ENCODE data around the gene KIF18B. TPM values are rescaled to one million over a fixed set of nuclear protein-coding genes. Genes with fewer than 3 reads are reported as not detected.

KIF18B gene
- total and polyA plus RNA-seq, 2 of the 8 experiments (the other 6 are each of a cell fraction or from before 2014, with no cell fraction given), result 39.0 to 59.4 TPM

- no peak for TF ChIP-seq CHD7 (IDR thresholded peaks at IDR 0.05; ENCODE audit: insufficient replicate concordance, low read length)
- TF ChIP-seq POU5F1 (IDR thresholded peaks at IDR 0.05; ENCODE audit: low read depth, low read length), result no peak
- TF ChIP-seq NANOG (IDR thresholded peaks at IDR 0.05; ENCODE audit: insufficient read depth, low read depth, low read length, poor library complexity, severe bottlenecking), result no peak
- no peak for TF ChIP-seq CBX8 (IDR thresholded peaks at IDR 0.05; ENCODE audit: borderline replicate concordance, low read depth, low read length)
- no peak for TF ChIP-seq RAD21 (IDR thresholded peaks at IDR 0.05 in 1 of 2, conservative IDR thresholded peaks at IDR 0.05 in 1 of 2; ENCODE audit: low read depth in 2 of 2, low read length in 2 of 2)
- no peak for TF ChIP-seq JUND (IDR thresholded peaks at IDR 0.05; ENCODE audit: low read length)
- TF ChIP-seq FOSL1 (IDR thresholded peaks at IDR 0.05; ENCODE audit: insufficient read depth, low read depth, low read length), result no peak
- no peak for TF ChIP-seq EZH2 (IDR thresholded peaks at IDR 0.05; ENCODE audit: low read depth, low read length, severe bottlenecking)
- no peak for TF ChIP-seq EP300 (IDR thresholded peaks at IDR 0.05; ENCODE audit: borderline replicate concordance in 1 of 2, low read depth in 2 of 2, low read length in 2 of 2)
- no peak for TF ChIP-seq GABPA (IDR thresholded peaks at IDR 0.05; ENCODE audit: borderline replicate concordance, insufficient read depth, low read length)
Observed at GRCh38 chr17:44901411-44901921, 46.1 kb downstream of the KIF18B start (continued).
